Tibial nerve (tissue), 4 donors: ENCODE results near the gene MMP26. TPM values are rescaled to one million over a fixed set of nuclear protein-coding genes. Genes with fewer than 3 reads are reported as not detected.

ENCODE experiments used
- DNase-seq, 2 donors: peaks; one replicate each; pipeline ENCODE4 v3.0.0-alpha.2; 2019; ENCODE audit warnings: low spot score in 2 of 2
- H3K27ac ChIP-seq, 4 donors: fragments of 200-600 bp; sonication (generic) in 3 of 4; one replicate each; pipeline ENCODE4 v1.5.1; 2017 to 2019; ENCODE audit warnings: mild to moderate bottlenecking in 1 of 4
- H3K27me3 ChIP-seq, 2 donors: fragments of 200-600 bp; sonication (generic) in 1 of 2; one replicate each; pipeline versions ENCODE4 v1.5.1 to v1.6.0; 2017 to 2019
- H3K36me3 ChIP-seq, 3 donors: fragments of 200-600 bp; sonication (generic); one replicate each; pipeline ENCODE4 v1.5.1; 2018 to 2019
- H3K4me1 ChIP-seq, 4 donors: fragments of 200-600 bp; sonication (generic) in 3 of 4; one replicate each; pipeline ENCODE4 v1.5.1; 2017 to 2019
- H3K4me3 ChIP-seq, 4 donors: fragments of 200-600 bp; sonication (generic) in 3 of 4; one replicate each; pipeline ENCODE4 v1.5.1; 2017 to 2019; ENCODE audit warnings: mild to moderate bottlenecking in 1 of 4, moderate library complexity in 1 of 4
- H3K9me3 ChIP-seq, 4 donors: fragments of 200-600 bp; sonication (generic) in 3 of 4; one replicate each; pipeline ENCODE4 v1.5.1; 2017 to 2019
- EP300 ChIP-seq, 2 donors: sonication (generic); formaldehyde crosslinking; IDR thresholded peaks; one replicate each; pipeline ENCODE4 v1.6.1; 2017; ENCODE audit warnings: antibody characterized with exemption in 2 of 2, mild to moderate bottlenecking in 1 of 2
- POLR2A ChIP-seq, 2 donors: fragments of 450-650 bp; IDR thresholded peaks; one replicate each; pipeline ENCODE4 v1.6.1; 2017; ENCODE audit warnings: antibody characterized with exemption in 2 of 2, mild to moderate bottlenecking in 2 of 2, moderate library complexity in 2 of 2
- WGBS, 2 donors: methylation state at CpG; one replicate each; pipeline ENCODE4 v1.1.5; 2018; 5-methylcytosine and 5-hydroxymethylcytosine counted together
- total RNA-seq, 4 donors: library from RNA; depleted of rRNA; stranded (reverse); fragments of >200 nt; gene quantifications; one replicate each; pipeline ENCODE4 v1.1.0, GENCODE V29; 2016
- TF ChIP-seq, protein P1 (sequence below), 5 experiments: fragments of 200-600 bp in 3 of 5; fragments of 450-650 bp in 2 of 5; sonication (generic) in 3 of 5; IDR thresholded peaks; one replicate each; pipeline ENCODE4 v1.5.1; 2016 to 2019; ENCODE audit warnings: antibody characterized with exemption in 5 of 5, mild to moderate bottlenecking in 3 of 5, moderate library complexity in 2 of 5

MMP26 gene
- total RNA-seq, 4 donors from 2014 or later = not detected

DNA sequence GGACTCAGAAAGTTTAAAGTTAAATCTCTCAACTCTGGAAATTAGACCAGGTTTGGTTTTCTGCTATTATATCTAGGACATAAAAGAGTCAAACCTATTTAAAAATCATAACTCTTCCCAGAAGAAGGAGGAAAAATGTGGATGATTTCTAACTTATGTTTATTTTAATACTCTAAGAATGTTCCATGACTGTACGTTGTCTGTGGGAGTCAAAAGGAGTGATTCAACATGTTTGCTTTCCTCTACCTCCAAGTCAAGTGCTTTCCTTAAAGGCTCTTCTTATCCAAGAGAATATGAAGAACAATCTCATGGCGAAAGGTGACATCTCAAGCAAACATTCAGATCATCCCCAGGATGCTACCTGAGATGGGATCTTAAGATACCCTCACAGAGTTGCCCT lies 39.2 kb upstream of the MMP26 start:
- Histone ChIP-seq H3K9me3 (no peaks in the 10 kb centered on the region), H3K4me3 (no peak overlapping the region), H3K36me3 (no peaks in the 10 kb centered on the region), H3K27ac (no peak overlapping the region), H3K4me1 (no peaks in the 10 kb centered on the region), H3K27me3 (no peaks in the 10 kb centered on the region)
- no peak for DNase-seq
- TF ChIP-seq EP300 (IDR thresholded peaks at IDR 0.05) = no peak
- TF ChIP-seq POLR2A (IDR thresholded peaks at IDR 0.05) = no peak
- WGBS, 2 donors = 74 to 80% methylated on average over 2 of the region's 2 CpGs

DNA sequence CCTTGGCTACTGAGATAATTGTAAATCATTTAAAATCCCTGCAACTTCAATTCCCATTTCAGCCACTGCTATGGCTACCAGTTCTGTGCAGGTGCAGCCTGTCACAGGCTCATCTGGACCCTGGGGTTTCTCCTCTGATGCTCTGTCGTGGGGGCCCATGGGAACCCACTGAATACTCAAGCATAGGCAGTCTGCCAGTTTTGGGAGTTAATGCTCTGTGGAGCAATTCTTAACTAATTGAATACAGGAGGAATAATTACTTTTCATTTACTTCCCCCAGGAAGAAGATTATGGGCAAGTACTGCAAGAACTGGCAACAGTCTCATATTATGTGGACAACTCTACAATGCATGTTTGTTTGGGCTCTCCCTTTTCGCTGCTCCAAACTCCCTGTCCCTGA lies 32.8 kb upstream of the MMP26 start:
- H3K27me3 ChIP-seq = no peaks in the 10 kb centered on the region
- H3K27ac ChIP-seq = no peak overlapping the region
- 54 to 55% methylated on average over 2 of the region's 2 CpGs for WGBS, 2 donors
- TF ChIP-seq EP300 (IDR thresholded peaks at IDR 0.05) (no peak), POLR2A (IDR thresholded peaks at IDR 0.05) (no peak)
- TF ChIP-seq, protein P1, sequence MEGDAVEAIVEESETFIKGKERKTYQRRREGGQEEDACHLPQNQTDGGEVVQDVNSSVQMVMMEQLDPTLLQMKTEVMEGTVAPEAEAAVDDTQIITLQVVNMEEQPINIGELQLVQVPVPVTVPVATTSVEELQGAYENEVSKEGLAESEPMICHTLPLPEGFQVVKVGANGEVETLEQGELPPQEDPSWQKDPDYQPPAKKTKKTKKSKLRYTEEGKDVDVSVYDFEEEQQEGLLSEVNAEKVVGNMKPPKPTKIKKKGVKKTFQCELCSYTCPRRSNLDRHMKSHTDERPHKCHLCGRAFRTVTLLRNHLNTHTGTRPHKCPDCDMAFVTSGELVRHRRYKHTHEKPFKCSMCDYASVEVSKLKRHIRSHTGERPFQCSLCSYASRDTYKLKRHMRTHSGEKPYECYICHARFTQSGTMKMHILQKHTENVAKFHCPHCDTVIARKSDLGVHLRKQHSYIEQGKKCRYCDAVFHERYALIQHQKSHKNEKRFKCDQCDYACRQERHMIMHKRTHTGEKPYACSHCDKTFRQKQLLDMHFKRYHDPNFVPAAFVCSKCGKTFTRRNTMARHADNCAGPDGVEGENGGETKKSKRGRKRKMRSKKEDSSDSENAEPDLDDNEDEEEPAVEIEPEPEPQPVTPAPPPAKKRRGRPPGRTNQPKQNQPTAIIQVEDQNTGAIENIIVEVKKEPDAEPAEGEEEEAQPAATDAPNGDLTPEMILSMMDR (IDR thresholded peaks at IDR 0.05) = no peak
- H3K4me1 ChIP-seq = no peaks in the 10 kb centered on the region
- H3K4me3 ChIP-seq = no peak overlapping the region
- no peak for DNase-seq
- H3K36me3 ChIP-seq = no peaks in the 10 kb centered on the region
- H3K9me3 ChIP-seq = no peaks in the 10 kb centered on the region

DNA sequence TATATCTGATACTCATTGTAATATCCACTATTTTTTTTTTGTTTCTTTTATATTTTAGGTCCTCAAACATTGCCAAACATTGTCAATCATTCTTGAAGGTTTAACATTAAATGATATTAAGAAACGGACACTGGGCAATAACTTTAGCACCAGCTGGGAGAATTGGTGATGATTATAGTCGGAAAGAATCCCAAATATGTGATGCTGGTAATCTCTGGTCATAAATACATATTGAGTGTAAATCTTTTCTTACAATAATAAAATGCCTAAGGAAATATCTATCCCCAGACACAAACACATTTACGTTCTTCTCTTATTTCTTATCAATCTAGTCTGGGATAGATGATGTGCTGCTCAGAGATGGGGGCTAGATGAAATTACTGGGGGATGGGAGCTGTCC lies 32.1 kb upstream of the MMP26 start:
- Histone ChIP-seq H3K9me3 (no peaks in the 10 kb centered on the region), H3K4me1 (no peaks in the 10 kb centered on the region), H3K27me3 (no peaks in the 10 kb centered on the region), H3K27ac (no peak overlapping the region), H3K4me3 (no peak overlapping the region), H3K36me3 (no peaks in the 10 kb centered on the region)
- WGBS, 2 donors = 24 to 29% methylated on average over 3 of the region's 3 CpGs
- no peak for DNase-seq
- TF ChIP-seq POLR2A (IDR thresholded peaks at IDR 0.05) = no peak
- TF ChIP-seq, protein P1 (IDR thresholded peaks at IDR 0.05) = no peak
- TF ChIP-seq EP300 (IDR thresholded peaks at IDR 0.05) = no peak

DNA sequence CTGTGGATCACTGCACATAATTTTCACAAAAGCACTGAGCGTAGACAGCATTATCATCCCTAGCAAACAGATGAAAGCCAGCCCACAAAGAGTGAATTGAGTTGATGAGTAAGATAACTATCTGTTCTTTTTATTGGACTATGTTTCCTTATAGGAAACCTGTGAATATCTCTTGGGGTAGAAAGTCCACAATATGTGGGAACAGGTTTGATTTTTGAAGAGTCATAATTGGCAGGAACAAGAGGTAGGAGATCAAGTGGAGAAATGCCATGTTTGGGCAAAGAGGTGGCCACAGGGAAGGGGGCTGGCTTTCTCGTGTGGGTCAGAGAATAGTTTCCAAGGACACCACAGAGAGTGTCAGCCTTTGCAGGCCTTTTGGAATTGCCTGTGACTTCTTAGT lies 30.8 kb upstream of the MMP26 start:
- TF ChIP-seq, protein P1 (IDR thresholded peaks at IDR 0.05) = no peak
- TF ChIP-seq EP300 (IDR thresholded peaks at IDR 0.05) (no peak), POLR2A (IDR thresholded peaks at IDR 0.05) (no peak)
- Histone ChIP-seq H3K9me3 (no peaks in the 10 kb centered on the region), H3K27ac (no peak overlapping the region), H3K36me3 (no peaks in the 10 kb centered on the region), H3K4me1 (no peaks in the 10 kb centered on the region), H3K4me3 (no peak overlapping the region), H3K27me3 (no peaks in the 10 kb centered on the region)
- WGBS, 2 donors = 66 to 72% methylated on average over 2 of the region's 2 CpGs
- DNase-seq = no peak

DNA sequence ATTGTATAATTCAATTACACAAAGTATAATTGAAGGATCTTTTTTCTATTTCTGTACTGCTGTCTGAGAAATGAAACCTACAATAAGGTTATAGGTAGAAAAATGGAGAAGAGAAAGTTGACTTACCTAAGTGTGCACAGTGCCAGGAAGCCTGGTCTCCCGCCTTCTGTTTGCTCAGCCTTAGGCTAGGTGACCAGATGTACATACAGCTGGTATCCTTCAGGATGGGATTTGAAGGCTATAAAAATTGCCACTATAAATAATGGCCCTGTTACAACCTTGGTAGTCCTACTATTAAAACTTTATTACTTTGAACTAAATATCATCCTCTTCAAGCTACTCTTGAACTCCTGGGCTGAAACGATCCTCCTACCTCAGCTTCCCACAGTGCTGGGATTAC lies 26.6 kb upstream of the MMP26 start:
- Histone ChIP-seq H3K36me3 (no peaks in the 10 kb centered on the region), H3K4me1 (no peaks in the 10 kb centered on the region), H3K9me3 (no peaks in the 10 kb centered on the region), H3K4me3 (no peak overlapping the region), H3K27ac (no peak overlapping the region), H3K27me3 (no peaks in the 10 kb centered on the region)
- 70 to 76% methylated on average over 2 of the region's 2 CpGs for WGBS, 2 donors
- TF ChIP-seq, protein P1 (IDR thresholded peaks at IDR 0.05) = no peak
- TF ChIP-seq EP300 (IDR thresholded peaks at IDR 0.05) = no peak
- no peak for TF ChIP-seq POLR2A (IDR thresholded peaks at IDR 0.05)
- DNase-seq = no peak

DNA sequence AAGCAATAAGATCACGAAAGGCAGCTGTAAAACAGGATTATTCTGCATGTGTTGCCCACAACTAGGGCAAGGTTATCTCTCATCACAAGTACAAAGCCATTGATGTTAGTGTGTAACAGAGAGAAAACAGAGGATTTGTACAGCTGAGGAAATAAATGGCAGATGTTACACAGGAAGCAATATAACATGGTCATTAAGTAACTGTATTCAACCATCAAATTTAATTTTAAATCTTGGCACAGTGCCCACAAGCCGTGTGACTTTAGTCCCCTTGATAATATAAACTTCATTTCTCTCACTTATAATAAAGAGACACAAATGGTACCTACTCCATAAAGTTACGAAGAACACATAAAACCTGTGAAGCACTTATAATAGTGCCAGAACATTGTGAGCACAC lies 24.2 kb upstream of the MMP26 start:
- no peaks in the 10 kb centered on the region for H3K36me3 ChIP-seq
- TF ChIP-seq EP300 (IDR thresholded peaks at IDR 0.05) (no peak), POLR2A (IDR thresholded peaks at IDR 0.05) (no peak)
- TF ChIP-seq, protein P1 (IDR thresholded peaks at IDR 0.05) = no peak
- H3K27ac ChIP-seq = no peak overlapping the region
- no peaks in the 10 kb centered on the region for H3K9me3 ChIP-seq
- H3K4me1 ChIP-seq = no peaks in the 10 kb centered on the region
- DNase-seq = no peak
- no peak overlapping the region for H3K4me3 ChIP-seq
- H3K27me3 ChIP-seq = no peaks in the 10 kb centered on the region
- 37 to 45% methylated on average over 3 of the region's 3 CpGs for WGBS, 2 donors
